Liver (tissue), 9 donors: Measurements from ENCODE around the gene CTAGE9. TPM values are rescaled to one million over a fixed set of nuclear protein-coding genes. Genes with fewer than 3 reads are reported as not detected.

ENCODE experiments used
- DNase-seq: peaks from one replicate; pipeline ENCODE4 v3.0.0-alpha.2; 2017; ENCODE audit warnings: low spot score
- H3K27ac ChIP-seq, 2 donors: one replicate each; pipeline ENCODE4 v1.7.0; 2013; ENCODE audit warnings: inconsistent platforms in 2 of 2, low read length in 2 of 2, control low read depth in 1 of 2, low read depth in 1 of 2, mild to moderate bottlenecking in 1 of 2
- H3K27me3 ChIP-seq, 4 donors: one replicate each; pipeline versions ENCODE4 v1.6.1 to v1.7.0; 2013; ENCODE audit warnings: low read length in 3 of 4, inconsistent platforms in 1 of 4, mild to moderate bottlenecking in 1 of 4, moderate library complexity in 1 of 4; ENCODE audit not compliant: control insufficient read depth in 4 of 4, insufficient read depth in 4 of 4
- H3K36me3 ChIP-seq, 4 donors: one replicate each; pipeline versions ENCODE4 v1.6.1 to v1.7.0; 2013; ENCODE audit warnings: low read length in 3 of 4, mild to moderate bottlenecking in 3 of 4, low read depth in 1 of 4, moderate library complexity in 1 of 4; ENCODE audit not compliant: control insufficient read depth in 4 of 4, insufficient read depth in 3 of 4
- H3K4me1 ChIP-seq, 4 donors: one replicate each; pipeline versions ENCODE4 v1.6.1 to v1.7.0; 2013; ENCODE audit warnings: low read length in 3 of 4, mild to moderate bottlenecking in 3 of 4, moderate library complexity in 1 of 4; ENCODE audit not compliant: control insufficient read depth in 4 of 4, insufficient read depth in 4 of 4
- H3K4me3 ChIP-seq, 3 donors: one replicate each; pipeline versions ENCODE4 v1.6.1 to v1.7.0; 2013; ENCODE audit warnings: low read length in 3 of 3, control low read depth in 1 of 3, low read depth in 1 of 3, mild to moderate bottlenecking in 1 of 3
- H3K9ac ChIP-seq, 2 donors: one replicate each; pipeline ENCODE4 v1.7.0; 2013; ENCODE audit warnings: low read length in 2 of 2, mild to moderate bottlenecking in 2 of 2, moderate library complexity in 2 of 2, control low read depth in 1 of 2, low read depth in 1 of 2
- H3K9me3 ChIP-seq, 4 donors: one replicate each; pipeline versions ENCODE4 v1.6.1 to v1.7.0; 2013; ENCODE audit warnings: low read length in 3 of 4; ENCODE audit not compliant: control insufficient read depth in 4 of 4
- FOXA1 ChIP-seq: IDR thresholded peaks from 2 replicates; pipeline ENCODE4 v1.6.1; 2016; ENCODE audit warnings: antibody characterized with exemption
- FOXA2 ChIP-seq: IDR thresholded peaks from 2 replicates; pipeline ENCODE4 v1.6.1; 2016; ENCODE audit warnings: antibody characterized with exemption
- GABPA ChIP-seq, 2 donors: IDR thresholded peaks in 1 of 2; conservative IDR thresholded peaks in 1 of 2; 2 replicates each; pipeline ENCODE4 v1.6.1; 2016; ENCODE audit warnings: antibody characterized with exemption in 2 of 2, mild to moderate bottlenecking in 1 of 2, moderate library complexity in 1 of 2
- HNF4A ChIP-seq, 2 donors: conservative IDR thresholded peaks; 2 replicates each; pipeline ENCODE4 v1.6.1; 2016; ENCODE audit warnings: antibody characterized with exemption in 2 of 2, mild to moderate bottlenecking in 2 of 2
- JUND ChIP-seq, 2 donors: IDR thresholded peaks; 2 replicates each; pipeline ENCODE4 v1.6.1; 2016; ENCODE audit warnings: antibody characterized with exemption in 2 of 2
- SP1 ChIP-seq: IDR thresholded peaks from 2 replicates; pipeline ENCODE4 v1.6.1; 2018; ENCODE audit warnings: antibody characterized with exemption, mild to moderate bottlenecking
- WGBS: extraction: QIAGEN DNeasy Blood & Tissue Kit; methylation state at CpG from one replicate; pipeline ENCODE4 v1.1.7; 2013; 5-methylcytosine and 5-hydroxymethylcytosine counted together
- polyA plus RNA-seq, 2 donors: library from polyadenylated mRNA; stranded (reverse) in 1 of 2; unstranded in 1 of 2; fragments of 200-250 nt in 1 of 2; fragments of >200 nt in 1 of 2; fragmentation: Nextera tagmentation in 1 of 2; extraction: Ambion mirVana in 1 of 2; gene quantifications; one replicate each; pipeline versions ENCODE4 v1.2.1 to v1.2.3, GENCODE V29; 2013 to 2015
- total RNA-seq, 2 donors: library from RNA; depleted of rRNA; stranded (reverse); fragments of >200 nt; gene quantifications; one replicate each; pipeline ENCODE4 v1.2.3, GENCODE V29; 2014
- TF ChIP-seq, protein P1 (sequence below): IDR thresholded peaks from 2 replicates; pipeline ENCODE4 v1.6.1; 2016; ENCODE audit warnings: antibody characterized with exemption
- TF ChIP-seq, protein P2 (sequence below): IDR thresholded peaks from 2 replicates; pipeline ENCODE4 v1.6.1; 2016; ENCODE audit warnings: antibody characterized with exemption, mild to moderate bottlenecking
- donor health status: healthy.
- donor health status: healthy.
- donor health status: healthy.
- donor health status: healthy.
- donor health status: healthy.

CTAGE9 gene
- total and polyA plus RNA-seq, 4 donors: not detected

DNA sequence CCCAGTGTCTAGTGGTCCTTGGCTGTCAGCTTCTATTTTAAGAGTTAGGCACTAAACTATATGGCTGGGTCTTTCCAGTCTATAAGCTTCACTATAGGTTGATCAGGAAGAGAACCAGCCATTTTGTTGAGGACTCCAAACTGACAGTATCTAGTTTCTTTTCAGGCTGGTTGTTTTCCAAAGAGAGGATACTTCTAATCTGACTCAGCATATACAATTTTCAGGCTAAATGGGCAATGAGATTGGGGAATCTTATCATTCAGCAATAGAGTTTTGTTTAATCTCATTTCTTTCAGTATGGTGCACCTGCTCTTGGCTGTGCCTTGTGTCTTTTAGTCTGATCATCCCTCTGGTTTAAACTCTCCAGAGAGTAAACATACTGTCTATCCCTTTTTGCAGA, 20.4 kb upstream of the CTAGE9 start:
- H3K27ac ChIP-seq: no peak overlapping the region
- TF ChIP-seq HNF4A (conservative IDR thresholded peaks at IDR 0.05): no peak
- no peak overlapping the region for H3K4me3 ChIP-seq
- H3K9ac ChIP-seq: no peak overlapping the region
- H3K4me1 ChIP-seq: no peaks in the 10 kb centered on the region
- H3K36me3 ChIP-seq: peaks cover 0 to 4% (median 0%) of the 10 kb centered on the region in 4 donors
- H3K27me3 ChIP-seq: no peaks in the 10 kb centered on the region
- peaks cover 0 to 6% (median 0%) of the 10 kb centered on the region in 4 donors for H3K9me3 ChIP-seq
- DNase-seq: no peak

DNA sequence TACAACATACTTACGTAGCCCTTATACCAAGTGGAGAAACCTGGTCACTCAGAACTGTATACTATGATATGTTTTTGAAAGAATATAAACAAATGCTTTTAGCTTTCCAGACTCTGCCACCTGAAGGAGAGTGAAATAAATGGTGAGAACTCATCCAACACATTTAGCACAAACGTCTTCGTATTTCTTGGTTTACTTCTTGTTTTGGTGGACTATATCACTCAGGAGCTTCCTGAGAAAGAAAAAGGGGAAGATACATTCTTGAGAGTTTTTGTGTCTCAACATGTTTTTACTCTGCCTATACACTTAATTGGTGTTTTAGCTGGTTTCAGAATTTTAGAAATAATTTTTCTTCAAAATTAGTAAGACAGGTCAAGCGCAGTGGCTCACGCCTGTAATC, 19.4 kb upstream of the CTAGE9 start:
- Histone ChIP-seq H3K4me3 (no peak overlapping the region), H3K27me3 (no peaks in the 10 kb centered on the region), H3K36me3 (peaks cover 0 to 5% (median 0%) of the 10 kb centered on the region in 4 donors), H3K4me1 (no peaks in the 10 kb centered on the region), H3K27ac (no peak overlapping the region), H3K9ac (no peak overlapping the region), H3K9me3 (peaks cover 0 to 6% (median 0%) of the 10 kb centered on the region in 4 donors)
- WGBS: 79% methylated on average over 5 of the region's 5 CpGs
- TF ChIP-seq, protein P1, sequence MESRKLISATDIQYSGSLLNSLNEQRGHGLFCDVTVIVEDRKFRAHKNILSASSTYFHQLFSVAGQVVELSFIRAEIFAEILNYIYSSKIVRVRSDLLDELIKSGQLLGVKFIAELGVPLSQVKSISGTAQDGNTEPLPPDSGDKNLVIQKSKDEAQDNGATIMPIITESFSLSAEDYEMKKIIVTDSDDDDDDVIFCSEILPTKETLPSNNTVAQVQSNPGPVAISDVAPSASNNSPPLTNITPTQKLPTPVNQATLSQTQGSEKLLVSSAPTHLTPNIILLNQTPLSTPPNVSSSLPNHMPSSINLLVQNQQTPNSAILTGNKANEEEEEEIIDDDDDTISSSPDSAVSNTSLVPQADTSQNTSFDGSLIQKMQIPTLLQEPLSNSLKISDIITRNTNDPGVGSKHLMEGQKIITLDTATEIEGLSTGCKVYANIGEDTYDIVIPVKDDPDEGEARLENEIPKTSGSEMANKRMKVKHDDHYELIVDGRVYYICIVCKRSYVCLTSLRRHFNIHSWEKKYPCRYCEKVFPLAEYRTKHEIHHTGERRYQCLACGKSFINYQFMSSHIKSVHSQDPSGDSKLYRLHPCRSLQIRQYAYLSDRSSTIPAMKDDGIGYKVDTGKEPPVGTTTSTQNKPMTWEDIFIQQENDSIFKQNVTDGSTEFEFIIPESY: no peak
- no peak for TF ChIP-seq JUND (IDR thresholded peaks at IDR 0.05)
- TF ChIP-seq GABPA (IDR thresholded peaks at IDR 0.05 in 1 of 2, conservative IDR thresholded peaks at IDR 0.05 in 1 of 2): no peak
- TF ChIP-seq SP1: no peak
- TF ChIP-seq, protein P2, sequence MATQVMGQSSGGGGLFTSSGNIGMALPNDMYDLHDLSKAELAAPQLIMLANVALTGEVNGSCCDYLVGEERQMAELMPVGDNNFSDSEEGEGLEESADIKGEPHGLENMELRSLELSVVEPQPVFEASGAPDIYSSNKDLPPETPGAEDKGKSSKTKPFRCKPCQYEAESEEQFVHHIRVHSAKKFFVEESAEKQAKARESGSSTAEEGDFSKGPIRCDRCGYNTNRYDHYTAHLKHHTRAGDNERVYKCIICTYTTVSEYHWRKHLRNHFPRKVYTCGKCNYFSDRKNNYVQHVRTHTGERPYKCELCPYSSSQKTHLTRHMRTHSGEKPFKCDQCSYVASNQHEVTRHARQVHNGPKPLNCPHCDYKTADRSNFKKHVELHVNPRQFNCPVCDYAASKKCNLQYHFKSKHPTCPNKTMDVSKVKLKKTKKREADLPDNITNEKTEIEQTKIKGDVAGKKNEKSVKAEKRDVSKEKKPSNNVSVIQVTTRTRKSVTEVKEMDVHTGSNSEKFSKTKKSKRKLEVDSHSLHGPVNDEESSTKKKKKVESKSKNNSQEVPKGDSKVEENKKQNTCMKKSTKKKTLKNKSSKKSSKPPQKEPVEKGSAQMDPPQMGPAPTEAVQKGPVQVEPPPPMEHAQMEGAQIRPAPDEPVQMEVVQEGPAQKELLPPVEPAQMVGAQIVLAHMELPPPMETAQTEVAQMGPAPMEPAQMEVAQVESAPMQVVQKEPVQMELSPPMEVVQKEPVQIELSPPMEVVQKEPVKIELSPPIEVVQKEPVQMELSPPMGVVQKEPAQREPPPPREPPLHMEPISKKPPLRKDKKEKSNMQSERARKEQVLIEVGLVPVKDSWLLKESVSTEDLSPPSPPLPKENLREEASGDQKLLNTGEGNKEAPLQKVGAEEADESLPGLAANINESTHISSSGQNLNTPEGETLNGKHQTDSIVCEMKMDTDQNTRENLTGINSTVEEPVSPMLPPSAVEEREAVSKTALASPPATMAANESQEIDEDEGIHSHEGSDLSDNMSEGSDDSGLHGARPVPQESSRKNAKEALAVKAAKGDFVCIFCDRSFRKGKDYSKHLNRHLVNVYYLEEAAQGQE: no peak
- DNase-seq: no peak

DNA sequence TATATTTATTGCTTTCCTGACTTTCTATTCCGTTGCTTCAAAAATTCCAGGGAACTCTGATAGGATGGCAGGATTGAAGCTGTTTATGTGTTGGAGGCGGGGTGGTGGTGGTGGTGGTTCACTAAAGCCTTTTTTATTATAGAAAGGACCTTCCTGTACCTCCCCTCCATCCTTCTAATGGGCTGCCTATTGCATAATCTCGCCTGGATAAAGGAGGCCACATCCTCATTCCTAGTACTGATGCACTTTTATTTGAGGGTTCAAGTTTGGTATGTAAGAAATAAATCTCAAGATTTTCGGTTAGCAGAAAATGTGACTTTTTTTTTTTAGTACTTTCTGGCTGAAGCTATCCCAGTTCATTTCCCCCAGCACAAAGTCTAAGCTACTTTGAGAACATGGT, 18.7 kb upstream of the CTAGE9 start:
- 80% methylated on average over 4 of the region's 4 CpGs for WGBS
- no peaks in the 10 kb centered on the region for H3K27me3 ChIP-seq
- TF ChIP-seq FOXA1 (no peak), FOXA2 (no peak)
- H3K9me3 ChIP-seq: peaks cover 0 to 6% (median 0%) of the 10 kb centered on the region in 4 donors
- H3K9ac ChIP-seq: no peak overlapping the region
- no peak overlapping the region for H3K27ac ChIP-seq
- peaks cover 0 to 5% (median 0%) of the 10 kb centered on the region in 4 donors for H3K36me3 ChIP-seq
- no peak overlapping the region for H3K4me3 ChIP-seq
- no peak for DNase-seq
- no peaks in the 10 kb centered on the region for H3K4me1 ChIP-seq
